Measurements from ENCODE around the gene LRP1B.

DNA sequence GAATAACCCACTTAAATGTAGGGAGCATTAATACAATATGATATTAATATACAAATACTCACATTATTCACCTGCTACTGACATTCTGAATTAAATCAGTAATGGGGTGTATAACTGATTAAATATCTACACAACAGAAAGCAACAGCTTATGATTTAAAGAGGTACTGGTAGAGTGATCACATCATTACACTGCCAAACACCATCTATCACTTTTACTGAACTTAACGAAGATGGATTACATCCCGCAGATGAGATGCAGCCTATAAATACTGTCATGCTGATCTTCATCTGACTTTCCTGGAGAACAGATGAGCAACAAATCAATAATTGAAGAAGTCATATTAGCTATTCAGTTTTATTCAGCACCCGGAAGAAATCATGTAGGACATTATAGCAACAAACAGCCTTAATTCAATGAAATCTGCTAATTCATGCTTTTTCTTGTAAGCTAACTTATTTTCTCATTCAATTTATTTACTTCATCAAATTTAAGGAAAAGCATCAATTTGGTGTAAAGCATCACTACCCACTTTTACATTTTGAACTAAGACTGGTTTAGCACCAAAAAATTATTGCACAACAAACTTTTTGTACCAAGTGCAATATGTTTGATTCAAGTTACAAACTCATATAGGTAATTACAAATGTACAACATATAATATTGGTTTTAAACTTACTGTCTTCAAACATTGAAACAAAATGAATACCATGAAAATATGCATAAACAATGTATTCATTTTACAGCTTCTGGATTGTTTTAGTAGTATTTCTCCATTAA is 1509.0 kb downstream of the LRP1B start:
- TF ChIP-seq, protein P1, sequence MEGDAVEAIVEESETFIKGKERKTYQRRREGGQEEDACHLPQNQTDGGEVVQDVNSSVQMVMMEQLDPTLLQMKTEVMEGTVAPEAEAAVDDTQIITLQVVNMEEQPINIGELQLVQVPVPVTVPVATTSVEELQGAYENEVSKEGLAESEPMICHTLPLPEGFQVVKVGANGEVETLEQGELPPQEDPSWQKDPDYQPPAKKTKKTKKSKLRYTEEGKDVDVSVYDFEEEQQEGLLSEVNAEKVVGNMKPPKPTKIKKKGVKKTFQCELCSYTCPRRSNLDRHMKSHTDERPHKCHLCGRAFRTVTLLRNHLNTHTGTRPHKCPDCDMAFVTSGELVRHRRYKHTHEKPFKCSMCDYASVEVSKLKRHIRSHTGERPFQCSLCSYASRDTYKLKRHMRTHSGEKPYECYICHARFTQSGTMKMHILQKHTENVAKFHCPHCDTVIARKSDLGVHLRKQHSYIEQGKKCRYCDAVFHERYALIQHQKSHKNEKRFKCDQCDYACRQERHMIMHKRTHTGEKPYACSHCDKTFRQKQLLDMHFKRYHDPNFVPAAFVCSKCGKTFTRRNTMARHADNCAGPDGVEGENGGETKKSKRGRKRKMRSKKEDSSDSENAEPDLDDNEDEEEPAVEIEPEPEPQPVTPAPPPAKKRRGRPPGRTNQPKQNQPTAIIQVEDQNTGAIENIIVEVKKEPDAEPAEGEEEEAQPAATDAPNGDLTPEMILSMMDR (IDR thresholded peaks at IDR 0.05) = no peak
- no peak for TF ChIP-seq POLR2A (IDR thresholded peaks at IDR 0.05)
- no peak for TF ChIP-seq POLR2AphosphoS5 (IDR thresholded peaks at IDR 0.05; ENCODE audit: insufficient read depth in 1 of 2, low read depth in 1 of 2)

Data from vagina (tissue), 2 donors.